C1 segment of cervical spinal cord (tissue), 14 donors: ENCODE measurements around the gene CALHM3.

Experiments used
- DNase-seq, 14 donors: peaks; one replicate each; lab custom pipeline; 2025; lab: John Stamatoyannopoulos, UW

Gene CALHM3

GRCh38 chr10:103451091-103451813, 27.8 kb downstream of the CALHM3 start:
- DNase-seq: peak in 8 of 14 donors; percentile 8 to 47 (median 20)

GRCh38 chr10:103450201-103450695, 28.8 kb downstream of the CALHM3 start:
- DNase-seq: no peak

- no peak for DNase-seq
Observed at GRCh38 chr10:103449208-103450144, 29.6 kb downstream of the CALHM3 start.

GRCh38 chr10:103448746-103449145, 30.3 kb downstream of the CALHM3 start:
- DNase-seq: no peak

- no peak for DNase-seq
Observed at GRCh38 chr10:103447187-103447586, 31.9 kb downstream of the CALHM3 start.

GRCh38 chr10:103445767-103446567, 33.1 kb downstream of the CALHM3 start:
- peak in 6 of 14 donors; percentile 3 to 61 (median 10) for DNase-seq

GRCh38 chr10:103445366-103445765, 33.7 kb downstream of the CALHM3 start:
- no peak for DNase-seq

- DNase-seq: no peak
Observed at GRCh38 chr10:103444478-103444877, 34.6 kb downstream of the CALHM3 start.

- DNase-seq: no peak
Observed at GRCh38 chr10:103443475-103444185, 35.4 kb downstream of the CALHM3 start.

- peak in 5 of 14 donors; percentile 8 to 36 (median 12) for DNase-seq
Observed at GRCh38 chr10:103442031-103442461, 37.0 kb downstream of the CALHM3 start.

- no peak for DNase-seq
Observed at GRCh38 chr10:103441611-103442010, 37.4 kb downstream of the CALHM3 start.

- DNase-seq: no peak
Observed at GRCh38 chr10:103441206-103441605, 37.8 kb downstream of the CALHM3 start.

GRCh38 chr10:103440416-103440815, 38.6 kb downstream of the CALHM3 start:
- no peak for DNase-seq

- no peak for DNase-seq
Observed at GRCh38 chr10:103439776-103440175, 39.3 kb downstream of the CALHM3 start.

- no peak for DNase-seq
Observed at GRCh38 chr10:103433858-103434257, 45.2 kb downstream of the CALHM3 start.

GRCh38 chr10:103431902-103432301, 47.1 kb downstream of the CALHM3 start:
- no peak for DNase-seq

- DNase-seq: no peak
Observed at GRCh38 chr10:103429647-103430046, 49.4 kb downstream of the CALHM3 start.

- DNase-seq: no peak
Observed at GRCh38 chr10:103428989-103429643, 49.9 kb downstream of the CALHM3 start.

GRCh38 chr10:103427866-103428265, 51.2 kb downstream of the CALHM3 start:
- DNase-seq: no peak

GRCh38 chr10:103423748-103424147, 55.3 kb downstream of the CALHM3 start:
- no peak for DNase-seq
